ENCODE data around the gene PTPN23. TPM values are rescaled to one million over a fixed set of nuclear protein-coding genes. Genes with fewer than 3 reads are reported as not detected.

The PTPN23 gene
- total and polyA plus RNA-seq, 10 of the 15 experiments (the other 5 are each of a cell fraction or from before 2014, with no cell fraction given), result 0.44 to 28.6 (median 4.4) TPM

- TF ChIP-seq, protein P1, sequence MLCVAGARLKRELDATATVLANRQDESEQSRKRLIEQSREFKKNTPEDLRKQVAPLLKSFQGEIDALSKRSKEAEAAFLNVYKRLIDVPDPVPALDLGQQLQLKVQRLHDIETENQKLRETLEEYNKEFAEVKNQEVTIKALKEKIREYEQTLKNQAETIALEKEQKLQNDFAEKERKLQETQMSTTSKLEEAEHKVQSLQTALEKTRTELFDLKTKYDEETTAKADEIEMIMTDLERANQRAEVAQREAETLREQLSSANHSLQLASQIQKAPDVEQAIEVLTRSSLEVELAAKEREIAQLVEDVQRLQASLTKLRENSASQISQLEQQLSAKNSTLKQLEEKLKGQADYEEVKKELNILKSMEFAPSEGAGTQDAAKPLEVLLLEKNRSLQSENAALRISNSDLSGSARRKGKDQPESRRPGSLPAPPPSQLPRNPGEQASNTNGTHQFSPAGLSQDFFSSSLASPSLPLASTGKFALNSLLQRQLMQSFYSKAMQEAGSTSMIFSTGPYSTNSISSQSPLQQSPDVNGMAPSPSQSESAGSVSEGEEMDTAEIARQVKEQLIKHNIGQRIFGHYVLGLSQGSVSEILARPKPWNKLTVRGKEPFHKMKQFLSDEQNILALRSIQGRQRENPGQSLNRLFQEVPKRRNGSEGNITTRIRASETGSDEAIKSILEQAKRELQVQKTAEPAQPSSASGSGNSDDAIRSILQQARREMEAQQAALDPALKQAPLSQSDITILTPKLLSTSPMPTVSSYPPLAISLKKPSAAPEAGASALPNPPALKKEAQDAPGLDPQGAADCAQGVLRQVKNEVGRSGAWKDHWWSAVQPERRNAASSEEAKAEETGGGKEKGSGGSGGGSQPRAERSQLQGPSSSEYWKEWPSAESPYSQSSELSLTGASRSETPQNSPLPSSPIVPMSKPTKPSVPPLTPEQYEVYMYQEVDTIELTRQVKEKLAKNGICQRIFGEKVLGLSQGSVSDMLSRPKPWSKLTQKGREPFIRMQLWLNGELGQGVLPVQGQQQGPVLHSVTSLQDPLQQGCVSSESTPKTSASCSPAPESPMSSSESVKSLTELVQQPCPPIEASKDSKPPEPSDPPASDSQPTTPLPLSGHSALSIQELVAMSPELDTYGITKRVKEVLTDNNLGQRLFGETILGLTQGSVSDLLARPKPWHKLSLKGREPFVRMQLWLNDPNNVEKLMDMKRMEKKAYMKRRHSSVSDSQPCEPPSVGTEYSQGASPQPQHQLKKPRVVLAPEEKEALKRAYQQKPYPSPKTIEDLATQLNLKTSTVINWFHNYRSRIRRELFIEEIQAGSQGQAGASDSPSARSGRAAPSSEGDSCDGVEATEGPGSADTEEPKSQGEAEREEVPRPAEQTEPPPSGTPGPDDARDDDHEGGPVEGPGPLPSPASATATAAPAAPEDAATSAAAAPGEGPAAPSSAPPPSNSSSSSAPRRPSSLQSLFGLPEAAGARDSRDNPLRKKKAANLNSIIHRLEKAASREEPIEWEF (IDR thresholded peaks at IDR 0.05; ENCODE audit: insufficient replicate concordance, low read depth, low read length), result no peak
- TF ChIP-seq POLR2A (IDR thresholded peaks at IDR 0.05; ENCODE audit: low read depth, low read length), result no peak; the same call in 1 of the 2 replicates
- no peak for TF ChIP-seq ZSCAN29 (IDR thresholded peaks at IDR 0.05)
- TF ChIP-seq, protein P2, sequence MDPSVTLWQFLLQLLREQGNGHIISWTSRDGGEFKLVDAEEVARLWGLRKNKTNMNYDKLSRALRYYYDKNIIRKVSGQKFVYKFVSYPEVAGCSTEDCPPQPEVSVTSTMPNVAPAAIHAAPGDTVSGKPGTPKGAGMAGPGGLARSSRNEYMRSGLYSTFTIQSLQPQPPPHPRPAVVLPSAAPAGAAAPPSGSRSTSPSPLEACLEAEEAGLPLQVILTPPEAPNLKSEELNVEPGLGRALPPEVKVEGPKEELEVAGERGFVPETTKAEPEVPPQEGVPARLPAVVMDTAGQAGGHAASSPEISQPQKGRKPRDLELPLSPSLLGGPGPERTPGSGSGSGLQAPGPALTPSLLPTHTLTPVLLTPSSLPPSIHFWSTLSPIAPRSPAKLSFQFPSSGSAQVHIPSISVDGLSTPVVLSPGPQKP (IDR thresholded peaks at IDR 0.05; ENCODE audit: low read depth, low read length), result no peak
- no peak for TF ChIP-seq IKZF1 (conservative IDR thresholded peaks at IDR 0.05)
- TF ChIP-seq MYB (IDR thresholded peaks at IDR 0.05; ENCODE audit: borderline replicate concordance, low read depth, low read length), result no peak
- no peak for TF ChIP-seq ZNF622 (IDR thresholded peaks at IDR 0.05)
- TF ChIP-seq MEF2B (IDR thresholded peaks at IDR 0.05; ENCODE audit: partially characterized antibody, poor library complexity, severe bottlenecking), result no peak
- no peak for TF ChIP-seq IRF5 (IDR thresholded peaks at IDR 0.05; ENCODE audit: borderline replicate concordance)
- TF ChIP-seq NFYB (IDR thresholded peaks at IDR 0.05; ENCODE audit: insufficient read depth, low read depth, low read length), result no peak
- no peak for TF ChIP-seq SREBF2 (IDR thresholded peaks at IDR 0.05; ENCODE audit: low read length)
- no peak for TF ChIP-seq NFYA (IDR thresholded peaks at IDR 0.05; ENCODE audit: borderline replicate concordance, low read depth, low read length)
Observed at GRCh38 chr3:47409284-47409683, 28.5 kb downstream of the PTPN23 start (continued).
